K562 (cell line): ENCODE results near the gene ERVK3-1. TPM values are rescaled to one million over a fixed set of nuclear protein-coding genes. Genes with fewer than 3 reads are reported as not detected.
"Not testable (repeated sequence)": the region's sequence is repeated elsewhere in the genome, so short reads cannot be mapped to it uniquely, and the experiment has no call there.

Source experiments
- ATAC-seq: fragments of 200-7000 bp; cut with Tn5 transposase; 3 replicates; pipeline ENCODE4 v1.9.1; 2020; ENCODE audit warnings: moderate library complexity
- BruUV-seq: library from RNA; stranded (reverse); fragments of 400-500 nt; replicated peaks from 2 replicates; lab custom pipeline; 2021; lab: Mats Ljungman, UMichigan
- CTCF ChIA-PET: fragments of 300-600 bp; formaldehyde crosslinking; extraction: SDS; loops from one replicate; lab custom pipeline; 2021; ENCODE audit warnings: low intra/inter-chr PET ratio; lab: Yijun Ruan, JAX
- POLR2A ChIA-PET: fragments of 300-600, 350-650 bp; sonication (Branson Sonifier 250); formaldehyde crosslinking; extraction: SDS; loops from one replicate; lab custom pipeline; 2021; ENCODE audit warnings: antibody characterized with exemption, inconsistent platforms; lab: Yijun Ruan, JAX
- DNase-seq, 4 experiments: peaks; one replicate each; pipeline versions ENCODE4 v3.0.0 to v3.0.0-alpha.2; 2011 to 2018; ENCODE audit warnings: low spot score in 3 of 4, mixed read lengths in 3 of 4; ENCODE audit errors: extremely low read depth in 1 of 4
- FAIRE-seq: peaks from 2 replicates; lab custom pipeline; 2011; peaks lifted over from hg19 to GRCh38; lab: Jason Lieb, UNC
- H2AFZ ChIP-seq: 2 replicates; pipeline ENCODE4 v1.6.0; 2011; ENCODE audit warnings: low read depth, low read length, control low read depth, inconsistent platforms
- H3K27ac ChIP-seq: fragments of 200-600 bp; 3 replicates; pipeline ENCODE4 v1.8.0; 2011; ENCODE audit warnings: low read depth, mild to moderate bottlenecking, control low read depth, inconsistent platforms, low read length, moderate library complexity, mixed read lengths; ENCODE audit errors: extremely low read depth
- H3K27me3 ChIP-seq, 2 experiments: fragments of 300-600 bp in 1 of 2; 2 replicates in 1 of 2; 3 replicates in 1 of 2; pipeline versions ENCODE4 v1.6.0 to v1.8.0; 2011; ENCODE audit warnings: inconsistent platforms in 2 of 2, low read length in 2 of 2, mild to moderate bottlenecking in 1 of 2, mixed read lengths in 1 of 2, moderate library complexity in 1 of 2; ENCODE audit not compliant: control insufficient read depth in 2 of 2, insufficient read depth in 2 of 2
- H3K36me3 ChIP-seq: fragments of 300-600 bp; 3 replicates; pipeline ENCODE4 v1.8.0; 2011; ENCODE audit warnings: mild to moderate bottlenecking, low read length, inconsistent platforms; ENCODE audit not compliant: control insufficient read depth, insufficient read depth
- H3K4me1 ChIP-seq, 2 experiments: fragments of 200-600 bp in 1 of 2; replicated peaks in 1 of 2; 2 replicates in 1 of 2; 3 replicates in 1 of 2; pipeline versions ENCODE4 v1.5.1 to v1.8.0; 2011; ENCODE audit warnings: inconsistent platforms in 2 of 2, low read length in 2 of 2, mild to moderate bottlenecking in 1 of 2, mixed read lengths in 1 of 2, moderate library complexity in 1 of 2; ENCODE audit not compliant: control insufficient read depth in 2 of 2, insufficient read depth in 2 of 2
- H3K4me2 ChIP-seq: 2 replicates; pipeline ENCODE4 v1.6.1; 2011; ENCODE audit warnings: low read length, control low read depth, inconsistent platforms, mixed read lengths; ENCODE audit not compliant: insufficient read depth
- H3K4me3 ChIP-seq: fragments of 200-600 bp; sonication (generic), shearing (Covaris generic); 2 replicates; pipeline ENCODE4 v1.5.1; 2016; ENCODE audit warnings: control low read depth, inconsistent platforms
- H3K79me2 ChIP-seq: fragments of 200-600 bp; 3 replicates; pipeline ENCODE4 v1.8.0; 2011; ENCODE audit warnings: low read length, inconsistent platforms; ENCODE audit not compliant: control insufficient read depth, insufficient read depth
- H3K9ac ChIP-seq, 2 experiments: 2 replicates each; pipeline versions ENCODE4 v1.6.0 to v1.6.1; 2011; ENCODE audit warnings: low read depth in 2 of 2, low read length in 2 of 2, control low read depth in 1 of 2, inconsistent platforms in 1 of 2, mild to moderate bottlenecking in 1 of 2, mixed read lengths in 1 of 2; ENCODE audit not compliant: insufficient read depth in 1 of 2
- H3K9me1 ChIP-seq: one replicate; pipeline ENCODE4 v1.6.0; 2011; ENCODE audit warnings: inconsistent platforms, mild to moderate bottlenecking, low read length, moderate library complexity; ENCODE audit not compliant: control insufficient read depth, insufficient read depth
- H3K9me3 ChIP-seq: replicated peaks from 2 replicates; pipeline ENCODE4 v1.5.1; 2011; ENCODE audit warnings: low read depth, low read length, inconsistent platforms; ENCODE audit not compliant: control insufficient read depth, insufficient read depth
- H4K20me1 ChIP-seq: replicated peaks from 2 replicates; pipeline ENCODE4 v1.6.1; 2011; ENCODE audit warnings: low read length, inconsistent platforms, mixed read lengths; ENCODE audit not compliant: control insufficient read depth, insufficient read depth
- AFF1 ChIP-seq, 2 experiments: fragments of 450-650 bp; IDR thresholded peaks; 2 replicates each; pipeline ENCODE4 v1.6.1; 2018; ENCODE audit warnings: mild to moderate bottlenecking in 2 of 2, low read depth in 1 of 2; ENCODE audit not compliant: partially characterized antibody in 2 of 2
- CEBPB ChIP-seq: fragments of 450-650 bp; IDR thresholded peaks from 2 replicates; pipeline ENCODE4 v1.6.1; 2016; ENCODE audit warnings: missing genetic modification characterization, missing compliant biosample characterization
- CEBPG ChIP-seq, 3 experiments: fragments of 200-800 bp in 1 of 3; sonication (Bioruptor generic) in 1 of 3; sonication (generic) in 1 of 3; formaldehyde crosslinking in 1 of 3; IDR thresholded peaks in 2 of 3; conservative IDR thresholded peaks in 1 of 3; 2 replicates each; pipeline versions ENCODE4 v1.6.1 to v1.8.0; 2016 to 2022; ENCODE audit warnings: missing compliant biosample characterization in 2 of 3, missing genetic modification characterization in 2 of 3, mild to moderate bottlenecking in 1 of 3, missing genetic modification reagents in 1 of 3
- ZBTB40 ChIP-seq, 2 experiments: fragments of 450-650 bp in 1 of 2; sonication (generic) in 1 of 2; formaldehyde crosslinking in 1 of 2; IDR thresholded peaks; 2 replicates each; pipeline versions ENCODE4 v1.7.1 to v1.9.0; 2016 to 2022; ENCODE audit warnings: inconsistent platforms in 1 of 2, mild to moderate bottlenecking in 1 of 2, missing genetic modification reagents in 1 of 2
- ZNF766 ChIP-seq: fragments of 200-800 bp; sonication (Bioruptor generic); conservative IDR thresholded peaks from 2 replicates; pipeline ENCODE4 v1.6.1; 2016; ENCODE audit warnings: missing genetic modification characterization, missing compliant biosample characterization
- WGBS: fragments of 100-300 bp; shearing (Covaris generic); methylation state at CpG from one replicate; pipeline ENCODE4 v1.1.6; 2016; ENCODE audit warnings: low coverage, mixed read lengths; ENCODE audit not compliant: insufficient coverage; ENCODE audit errors: missing lambda C conversion rate; 5-methylcytosine and 5-hydroxymethylcytosine counted together
- in situ Hi-C: fragments of 300-500 bp; cut with MboI; formaldehyde crosslinking; loops from 4 replicates; pipeline ENCODE4 v1.15.0; 2018; ENCODE audit warnings: inconsistent platforms, mixed read lengths
- intact Hi-C: fragments of 100-400 bp; cut with micrococcal nuclease; formaldehyde crosslinking; loops from 2 replicates; pipeline ENCODE4 v1.14.2; 2022
- polyA plus RNA-seq, 8 experiments: library from polyadenylated mRNA; depleted of rRNA in 4 of 8; stranded (reverse) in 5 of 8; unstranded in 3 of 8; fragments of >200 nt; fragmentation: Nextera tagmentation in 2 of 8; fragmentation: Illumina TruSeq in 1 of 8; extraction: Ambion mirVana in 2 of 8; extraction: Trizol in 1 of 8; gene quantifications; 2 replicates each; pipeline versions ENCODE4 v1.2.1 to v1.2.3, GENCODE V29; 2011 to 2014; ENCODE audit warnings: inconsistent platforms in 1 of 8, missing spikeins in 1 of 8
- total RNA-seq, 7 experiments: library from RNA; depleted of rRNA in 6 of 7; stranded (reverse); fragments of >200 nt in 6 of 7; fragmentation: Illumina TruSeq in 2 of 7; extraction: Trizol in 2 of 7; gene quantifications; 2 replicates each; pipeline versions ENCODE4 v1.2.1 to v1.2.3, GENCODE V29; 2011 to 2021; ENCODE audit warnings: low replicate concordance in 1 of 7

ERVK3-1 gene
- total and polyA plus RNA-seq, 9 of the 15 experiments (the other 6 are each of a cell fraction or from before 2014, with no cell fraction given) = 87.6 to 299 (median 119) TPM

- intact Hi-C loops; ATAC-seq; TF ChIP-seq ZBTB40 (CRISPR knock-in tag; IDR thresholded peaks at IDR 0.05): not testable (repeated sequence)
- WGBS = 1% methylated on average over 12 of the region's 12 CpGs
- TF ChIP-seq CEBPB (peak; percentile 89), CEBPG (CRISPR knock-in tag; IDR thresholded peaks at IDR 0.05) (0 out of 2 replicates have a peak, but pooled peaks have one; percentile 29), CEBPG (tag; conservative IDR thresholded peaks at IDR 0.05 in 1 of 2, IDR thresholded peaks at IDR 0.05 in 1 of 2) (peak; percentile 60 to 82), AFF1 (IDR thresholded peaks at IDR 0.05; ENCODE audit: low read depth in 1 of 2, partially characterized antibody in 2 of 2) (peak in 1 of 2 experiments; percentile 25), ZNF766 (CRISPR knock-in tag) (0 out of 2 replicates have a peak, but pooled peaks have one; percentile 29), ZBTB40 (IDR thresholded peaks at IDR 0.05) (peak; percentile 27; the same call in 1 of the 2 replicates)
Observed at GRCh38 chr19:58348080-58348479, 42.9 kb downstream of the ERVK3-1 start.

More at GRCh38 chr19:58348080-58348479, 42.9 kb downstream of the ERVK3-1 start:
- Histone ChIP-seq H3K9ac (peak overlapping the region; percentile 59 to 96; a peak in 3 of 4 replicates), H3K4me2 (peak overlapping the region; percentile 83), H3K4me3 (peak overlapping the region; percentile 78), H2AFZ (peak overlapping the region; percentile 84), H3K4me1 (peaks cover 5 to 21% of the 10 kb centered on the region in 2 experiments; a peak in 4 of 5 replicates)
- POLR2A ChIA-PET = interaction anchor here (0.6 to 3.6 kb wide), 6 partner anchors 11 to 136 kb away, joined by 3 to 20 read pairs (median 4); partner anchors contain the start of gene ZNF497
- DNase-seq, CTCF ChIA-PET, H3K79me2 ChIP-seq, H3K9me1 ChIP-seq, H3K27ac ChIP-seq, H4K20me1 ChIP-seq, H3K36me3 ChIP-seq, H3K9me3 ChIP-seq, H3K27me3 ChIP-seq, FAIRE-seq, in situ Hi-C loops: not testable (repeated sequence)
- TSS peak; percentile 65 for BruUV-seq
